ENCODE results near the gene PGK1. TPM values are rescaled to one million over a fixed set of nuclear protein-coding genes. Genes with fewer than 3 reads are reported as not detected.

The PGK1 gene
- total and polyA plus RNA-seq, 2 experiments from 2014 or later: 249 to 336 TPM

DNA sequence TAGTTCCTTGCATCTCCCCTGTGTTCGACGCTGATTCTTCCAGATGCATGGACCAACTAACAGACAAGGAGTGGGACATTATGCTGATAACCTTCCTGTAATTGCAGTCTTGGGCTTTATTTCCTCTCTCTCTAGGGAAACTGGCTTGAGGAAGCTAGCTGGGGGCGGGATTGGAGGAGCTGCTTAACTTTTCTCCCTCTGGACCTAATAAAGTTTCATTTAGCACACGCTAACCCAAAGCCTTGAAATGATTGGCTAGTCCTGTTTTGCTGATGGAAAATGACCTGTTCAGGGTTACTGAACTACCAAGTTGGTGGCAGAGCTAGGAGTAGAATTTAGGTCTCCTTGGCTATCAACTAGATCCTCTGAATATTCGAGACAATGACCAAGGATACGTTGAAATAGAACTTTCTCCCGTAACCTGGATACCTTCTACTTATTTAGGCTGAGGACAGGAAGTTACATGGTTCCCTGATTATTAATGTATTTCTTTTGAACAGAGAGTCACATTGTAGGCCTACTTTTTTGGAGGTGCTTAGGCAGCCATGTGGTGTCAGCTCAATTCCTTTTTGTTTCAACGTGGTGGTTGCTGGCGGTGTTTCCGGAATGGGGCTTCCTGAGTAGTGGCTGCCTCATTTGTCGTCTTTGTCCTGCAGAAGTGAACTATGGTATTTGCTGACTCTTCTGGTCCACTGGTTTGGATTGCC lies 2.0 kb downstream of the PGK1 start:
- ATAC-seq (no peak), DNase-seq (ENCODE audit: low spot score) (no peak)
- peaks cover 69% of the 10 kb centered on the region for H3K79me2 ChIP-seq (replicated peaks; ENCODE audit: insufficient read depth)
- H3K4me2 ChIP-seq: peak overlapping the region; percentile 90
- Mint-ChIP-seq H3K27ac (no peak overlapping the region), H3K4me3 (peak overlapping the region; percentile 93), H3K36me3 (ENCODE audit: low read depth) (peaks cover 35% of the 10 kb centered on the region), H3K27me3 (ENCODE audit: insufficient read depth, low read depth, poor library complexity) (peaks cover 5% of the 10 kb centered on the region), H3K9me3 (no peaks in the 10 kb centered on the region), H3K4me1 (peaks cover 37% of the 10 kb centered on the region)
- peak overlapping the region; percentile 92 for H3K4me3 ChIP-seq
- H3K36me3 ChIP-seq (ENCODE audit: insufficient read depth): peaks cover 12% of the 10 kb centered on the region; the same call in 1 of the 2 replicates
- peaks cover 25% of the 10 kb centered on the region for H3K4me1 ChIP-seq (ENCODE audit: insufficient read depth)
- H3F3A ChIP-seq (replicated peaks; ENCODE audit: low read depth): 0 out of 2 replicates have a peak, but pooled peaks cover 3% of the 10 kb centered on the region
- no peaks in the 10 kb centered on the region for H3K27me3 ChIP-seq (ENCODE audit: insufficient read depth)
- no peaks in the 10 kb centered on the region for H3K9me2 ChIP-seq (ENCODE audit: insufficient read depth)
- H2AFZ ChIP-seq: no peak overlapping the region
- H4K20me1 ChIP-seq (replicated peaks; ENCODE audit: insufficient read depth): peaks cover 37% of the 10 kb centered on the region
- H3K27ac ChIP-seq (ENCODE audit: low read depth): no peak overlapping the region
- TF ChIP-seq CREB1 (CRISPR knock-in tag; IDR thresholded peaks at IDR 0.05; ENCODE audit: low read depth) (no peak), POLR2AphosphoS5 (IDR thresholded peaks at IDR 0.05; ENCODE audit: low read depth) (no peak), EZH2phosphoT487 (IDR thresholded peaks at IDR 0.05; ENCODE audit: unreplicated experiment) (no peak), STAT1 (IDR thresholded peaks at IDR 0.05; ENCODE audit: unreplicated experiment) (no peak), JUNB (IDR thresholded peaks at IDR 0.05; ENCODE audit: unreplicated experiment) (no peak), EZH2 (IDR thresholded peaks at IDR 0.05; ENCODE audit: low read depth, unreplicated experiment) (no peak), ZNF331 (CRISPR knock-in tag; IDR thresholded peaks at IDR 0.05; ENCODE audit: low read depth) (no peak), ZNF114 (CRISPR knock-in tag; IDR thresholded peaks at IDR 0.05) (no peak), NANOG (IDR thresholded peaks at IDR 0.05; ENCODE audit: borderline replicate concordance) (no peak)
- TF ChIP-seq, protein P1, sequence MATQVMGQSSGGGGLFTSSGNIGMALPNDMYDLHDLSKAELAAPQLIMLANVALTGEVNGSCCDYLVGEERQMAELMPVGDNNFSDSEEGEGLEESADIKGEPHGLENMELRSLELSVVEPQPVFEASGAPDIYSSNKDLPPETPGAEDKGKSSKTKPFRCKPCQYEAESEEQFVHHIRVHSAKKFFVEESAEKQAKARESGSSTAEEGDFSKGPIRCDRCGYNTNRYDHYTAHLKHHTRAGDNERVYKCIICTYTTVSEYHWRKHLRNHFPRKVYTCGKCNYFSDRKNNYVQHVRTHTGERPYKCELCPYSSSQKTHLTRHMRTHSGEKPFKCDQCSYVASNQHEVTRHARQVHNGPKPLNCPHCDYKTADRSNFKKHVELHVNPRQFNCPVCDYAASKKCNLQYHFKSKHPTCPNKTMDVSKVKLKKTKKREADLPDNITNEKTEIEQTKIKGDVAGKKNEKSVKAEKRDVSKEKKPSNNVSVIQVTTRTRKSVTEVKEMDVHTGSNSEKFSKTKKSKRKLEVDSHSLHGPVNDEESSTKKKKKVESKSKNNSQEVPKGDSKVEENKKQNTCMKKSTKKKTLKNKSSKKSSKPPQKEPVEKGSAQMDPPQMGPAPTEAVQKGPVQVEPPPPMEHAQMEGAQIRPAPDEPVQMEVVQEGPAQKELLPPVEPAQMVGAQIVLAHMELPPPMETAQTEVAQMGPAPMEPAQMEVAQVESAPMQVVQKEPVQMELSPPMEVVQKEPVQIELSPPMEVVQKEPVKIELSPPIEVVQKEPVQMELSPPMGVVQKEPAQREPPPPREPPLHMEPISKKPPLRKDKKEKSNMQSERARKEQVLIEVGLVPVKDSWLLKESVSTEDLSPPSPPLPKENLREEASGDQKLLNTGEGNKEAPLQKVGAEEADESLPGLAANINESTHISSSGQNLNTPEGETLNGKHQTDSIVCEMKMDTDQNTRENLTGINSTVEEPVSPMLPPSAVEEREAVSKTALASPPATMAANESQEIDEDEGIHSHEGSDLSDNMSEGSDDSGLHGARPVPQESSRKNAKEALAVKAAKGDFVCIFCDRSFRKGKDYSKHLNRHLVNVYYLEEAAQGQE (IDR thresholded peaks at IDR 0.05; ENCODE audit: unreplicated experiment): no peak
- TF ChIP-seq, protein P2, sequence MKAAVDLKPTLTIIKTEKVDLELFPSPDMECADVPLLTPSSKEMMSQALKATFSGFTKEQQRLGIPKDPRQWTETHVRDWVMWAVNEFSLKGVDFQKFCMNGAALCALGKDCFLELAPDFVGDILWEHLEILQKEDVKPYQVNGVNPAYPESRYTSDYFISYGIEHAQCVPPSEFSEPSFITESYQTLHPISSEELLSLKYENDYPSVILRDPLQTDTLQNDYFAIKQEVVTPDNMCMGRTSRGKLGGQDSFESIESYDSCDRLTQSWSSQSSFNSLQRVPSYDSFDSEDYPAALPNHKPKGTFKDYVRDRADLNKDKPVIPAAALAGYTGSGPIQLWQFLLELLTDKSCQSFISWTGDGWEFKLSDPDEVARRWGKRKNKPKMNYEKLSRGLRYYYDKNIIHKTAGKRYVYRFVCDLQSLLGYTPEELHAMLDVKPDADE (IDR thresholded peaks at IDR 0.05): no peak
- TF ChIP-seq, protein P3, sequence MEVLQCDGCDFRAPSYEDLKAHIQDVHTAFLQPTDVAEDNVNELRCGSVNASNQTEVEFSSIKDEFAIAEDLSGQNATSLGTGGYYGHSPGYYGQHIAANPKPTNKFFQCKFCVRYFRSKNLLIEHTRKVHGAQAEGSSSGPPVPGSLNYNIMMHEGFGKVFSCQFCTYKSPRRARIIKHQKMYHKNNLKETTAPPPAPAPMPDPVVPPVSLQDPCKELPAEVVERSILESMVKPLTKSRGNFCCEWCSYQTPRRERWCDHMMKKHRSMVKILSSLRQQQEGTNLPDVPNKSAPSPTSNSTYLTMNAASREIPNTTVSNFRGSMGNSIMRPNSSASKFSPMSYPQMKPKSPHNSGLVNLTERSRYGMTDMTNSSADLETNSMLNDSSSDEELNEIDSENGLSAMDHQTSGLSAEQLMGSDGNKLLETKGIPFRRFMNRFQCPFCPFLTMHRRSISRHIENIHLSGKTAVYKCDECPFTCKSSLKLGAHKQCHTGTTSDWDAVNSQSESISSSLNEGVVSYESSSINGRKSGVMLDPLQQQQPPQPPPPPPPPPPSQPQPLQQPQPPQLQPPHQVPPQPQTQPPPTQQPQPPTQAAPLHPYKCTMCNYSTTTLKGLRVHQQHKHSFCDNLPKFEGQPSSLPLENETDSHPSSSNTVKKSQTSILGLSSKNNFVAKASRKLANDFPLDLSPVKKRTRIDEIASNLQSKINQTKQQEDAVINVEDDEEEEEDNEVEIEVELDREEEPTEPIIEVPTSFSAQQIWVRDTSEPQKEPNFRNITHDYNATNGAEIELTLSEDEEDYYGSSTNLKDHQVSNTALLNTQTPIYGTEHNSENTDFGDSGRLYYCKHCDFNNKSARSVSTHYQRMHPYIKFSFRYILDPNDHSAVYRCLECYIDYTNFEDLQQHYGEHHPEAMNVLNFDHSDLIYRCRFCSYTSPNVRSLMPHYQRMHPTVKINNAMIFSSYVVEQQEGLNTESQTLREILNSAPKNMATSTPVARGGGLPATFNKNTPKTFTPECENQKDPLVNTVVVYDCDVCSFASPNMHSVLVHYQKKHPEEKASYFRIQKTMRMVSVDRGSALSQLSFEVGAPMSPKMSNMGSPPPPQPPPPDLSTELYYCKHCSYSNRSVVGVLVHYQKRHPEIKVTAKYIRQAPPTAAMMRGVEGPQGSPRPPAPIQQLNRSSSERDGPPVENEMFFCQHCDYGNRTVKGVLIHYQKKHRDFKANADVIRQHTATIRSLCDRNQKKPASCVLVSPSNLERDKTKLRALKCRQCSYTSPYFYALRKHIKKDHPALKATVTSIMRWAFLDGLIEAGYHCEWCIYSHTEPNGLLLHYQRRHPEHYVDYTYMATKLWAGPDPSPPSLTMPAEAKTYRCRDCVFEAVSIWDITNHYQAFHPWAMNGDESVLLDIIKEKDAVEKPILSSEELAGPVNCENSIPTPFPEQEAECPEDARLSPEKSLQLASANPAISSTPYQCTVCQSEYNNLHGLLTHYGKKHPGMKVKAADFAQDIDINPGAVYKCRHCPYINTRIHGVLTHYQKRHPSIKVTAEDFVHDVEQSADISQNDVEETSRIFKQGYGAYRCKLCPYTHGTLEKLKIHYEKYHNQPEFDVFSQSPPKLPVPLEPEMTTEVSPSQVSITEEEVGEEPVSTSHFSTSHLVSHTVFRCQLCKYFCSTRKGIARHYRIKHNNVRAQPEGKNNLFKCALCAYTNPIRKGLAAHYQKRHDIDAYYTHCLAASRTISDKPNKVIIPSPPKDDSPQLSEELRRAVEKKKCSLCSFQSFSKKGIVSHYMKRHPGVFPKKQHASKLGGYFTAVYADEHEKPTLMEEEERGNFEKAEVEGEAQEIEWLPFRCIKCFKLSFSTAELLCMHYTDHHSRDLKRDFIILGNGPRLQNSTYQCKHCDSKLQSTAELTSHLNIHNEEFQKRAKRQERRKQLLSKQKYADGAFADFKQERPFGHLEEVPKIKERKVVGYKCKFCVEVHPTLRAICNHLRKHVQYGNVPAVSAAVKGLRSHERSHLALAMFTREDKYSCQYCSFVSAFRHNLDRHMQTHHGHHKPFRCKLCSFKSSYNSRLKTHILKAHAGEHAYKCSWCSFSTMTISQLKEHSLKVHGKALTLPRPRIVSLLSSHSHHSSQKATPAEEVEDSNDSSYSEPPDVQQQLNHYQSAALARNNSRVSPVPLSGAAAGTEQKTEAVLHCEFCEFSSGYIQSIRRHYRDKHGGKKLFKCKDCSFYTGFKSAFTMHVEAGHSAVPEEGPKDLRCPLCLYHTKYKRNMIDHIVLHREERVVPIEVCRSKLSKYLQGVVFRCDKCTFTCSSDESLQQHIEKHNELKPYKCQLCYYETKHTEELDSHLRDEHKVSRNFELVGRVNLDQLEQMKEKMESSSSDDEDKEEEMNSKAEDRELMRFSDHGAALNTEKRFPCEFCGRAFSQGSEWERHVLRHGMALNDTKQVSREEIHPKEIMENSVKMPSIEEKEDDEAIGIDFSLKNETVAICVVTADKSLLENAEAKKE (CRISPR knock-in tag; IDR thresholded peaks at IDR 0.05): no peak
- TF ChIP-seq, protein P4, sequence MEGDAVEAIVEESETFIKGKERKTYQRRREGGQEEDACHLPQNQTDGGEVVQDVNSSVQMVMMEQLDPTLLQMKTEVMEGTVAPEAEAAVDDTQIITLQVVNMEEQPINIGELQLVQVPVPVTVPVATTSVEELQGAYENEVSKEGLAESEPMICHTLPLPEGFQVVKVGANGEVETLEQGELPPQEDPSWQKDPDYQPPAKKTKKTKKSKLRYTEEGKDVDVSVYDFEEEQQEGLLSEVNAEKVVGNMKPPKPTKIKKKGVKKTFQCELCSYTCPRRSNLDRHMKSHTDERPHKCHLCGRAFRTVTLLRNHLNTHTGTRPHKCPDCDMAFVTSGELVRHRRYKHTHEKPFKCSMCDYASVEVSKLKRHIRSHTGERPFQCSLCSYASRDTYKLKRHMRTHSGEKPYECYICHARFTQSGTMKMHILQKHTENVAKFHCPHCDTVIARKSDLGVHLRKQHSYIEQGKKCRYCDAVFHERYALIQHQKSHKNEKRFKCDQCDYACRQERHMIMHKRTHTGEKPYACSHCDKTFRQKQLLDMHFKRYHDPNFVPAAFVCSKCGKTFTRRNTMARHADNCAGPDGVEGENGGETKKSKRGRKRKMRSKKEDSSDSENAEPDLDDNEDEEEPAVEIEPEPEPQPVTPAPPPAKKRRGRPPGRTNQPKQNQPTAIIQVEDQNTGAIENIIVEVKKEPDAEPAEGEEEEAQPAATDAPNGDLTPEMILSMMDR (conservative IDR thresholded peaks at IDR 0.05; ENCODE audit: low read depth in 2 of 2): no peak
